Measurements from ENCODE around the gene CHD5. TPM values are rescaled to one million over a fixed set of nuclear protein-coding genes. Genes with fewer than 3 reads are reported as not detected.

Gene CHD5
- total and polyA plus RNA-seq, 2 of the 4 experiments (the other 2 are of a cell fraction): under 0.01 to 0.09 TPM

- no peak for DNase-seq
- H3K27ac ChIP-seq (ENCODE audit: insufficient read depth, low read length): peak overlapping the region; percentile 53
- peak overlapping the region; percentile 35 for H2BK20ac ChIP-seq (ENCODE audit: low read depth, low read length)
- H3K9me3 ChIP-seq (ENCODE audit: control insufficient read depth, insufficient read depth, low read length): no peaks in the 10 kb centered on the region
- H3K18ac ChIP-seq (ENCODE audit: low read depth, low read length): no peak overlapping the region; the same call in 1 of the 2 replicates
- intact Hi-C loops (cut with micrococcal nuclease): no loop called here
- peak overlapping the region; percentile 74 for H3K14ac ChIP-seq (replicated peaks; ENCODE audit: low read depth, low read length)
- ChIA-PET POLR2A (ENCODE audit: unreplicated experiment) (no interaction called here), CTCF (no interaction called here)
- H3K23ac ChIP-seq (ENCODE audit: low read depth, low read length): peak overlapping the region; percentile 49
- peaks cover 15% of the 10 kb centered on the region for H3K9me1 ChIP-seq (ENCODE audit: insufficient read depth, low read length)
- H3K9ac ChIP-seq (ENCODE audit: low read depth, low read length): peak overlapping the region; percentile 26
- H2AFZ ChIP-seq (replicated peaks; ENCODE audit: low read length, poor library complexity): peak overlapping the region; percentile 95
- peak overlapping the region; percentile 42 for H3K4me2 ChIP-seq (ENCODE audit: low read depth, low read length)
- in situ Hi-C loops (cut with MboI; ENCODE audit: low sequenced_read_pairs): no loop called here
- H3K27me3 ChIP-seq (ENCODE audit: control insufficient read depth, insufficient read depth, low read length): no peaks in the 10 kb centered on the region
- H4K20me1 ChIP-seq (ENCODE audit: insufficient read depth, low read length): peaks cover 21% of the 10 kb centered on the region; the same call in 1 of the 2 replicates
- peaks cover 11 to 35% of the 10 kb centered on the region in 2 experiments for H3K79me1 ChIP-seq (ENCODE audit: low read depth in 1 of 2, low read length in 2 of 2)
- peak overlapping the region; percentile 21 for H2AK9ac ChIP-seq (replicated peaks; ENCODE audit: low read depth, low read length, poor library complexity)
- dilution Hi-C loops (cut with HindIII; ENCODE audit: low sequenced_read_pairs, unreplicated experiment): no loop called here
- ATAC-seq (ENCODE audit: low read depth): no peak
- H2AK5ac ChIP-seq (ENCODE audit: low read depth, low read length): peak overlapping the region; percentile 98; the same call in 1 of the 2 replicates
- H2BK5ac ChIP-seq (ENCODE audit: low read depth, low read length, poor library complexity, severe bottlenecking): peak overlapping the region; percentile 75
- TF ChIP-seq MAFK (IDR thresholded peaks at IDR 0.05; ENCODE audit: low read depth, low read length) (no peak), FOS (IDR thresholded peaks at IDR 0.05; ENCODE audit: low read depth, low read length) (no peak), POLR2A (IDR thresholded peaks at IDR 0.05; ENCODE audit: low read depth, low read length) (no peak), BHLHE40 (IDR thresholded peaks at IDR 0.05; ENCODE audit: low read depth, low read length) (no peak), RAD21 (IDR thresholded peaks at IDR 0.05; ENCODE audit: low read length) (no peak), CHD1 (IDR thresholded peaks at IDR 0.05; ENCODE audit: low read depth, low read length) (no peak), RFX5 (IDR thresholded peaks at IDR 0.05; ENCODE audit: low read depth, low read length) (no peak), MAZ (IDR thresholded peaks at IDR 0.05; ENCODE audit: borderline replicate concordance, low read depth, low read length) (no peak), CEBPB (IDR thresholded peaks at IDR 0.05; ENCODE audit: low read depth, low read length) (no peak), ELK1 (IDR thresholded peaks at IDR 0.05; ENCODE audit: borderline replicate concordance, low read depth, low read length) (no peak), USF2 (IDR thresholded peaks at IDR 0.05; ENCODE audit: low read depth, low read length) (no peak), NFE2L2 (IDR thresholded peaks at IDR 0.05; ENCODE audit: low read depth, low read length) (no peak), SMC3 (IDR thresholded peaks at IDR 0.05; ENCODE audit: low read depth, low read length) (no peak), MXI1 (IDR thresholded peaks at IDR 0.05; ENCODE audit: borderline replicate concordance, low read depth, low read length) (no peak), RCOR1 (IDR thresholded peaks at IDR 0.05; ENCODE audit: insufficient replicate concordance, low read length) (no peak), CTCF (conservative IDR thresholded peaks at IDR 0.05; ENCODE audit: low read depth, low read length) (no peak)
- peaks cover 6% of the 10 kb centered on the region for H3K36me3 ChIP-seq (ENCODE audit: control insufficient read depth, insufficient read depth, low read length)
- H3K4me3 ChIP-seq (ENCODE audit: insufficient read depth, low read depth, low read length): peak overlapping the region; percentile 70
- peaks cover 4% of the 10 kb centered on the region; the same call in 1 of the 2 replicates for H3K4me1 ChIP-seq (ENCODE audit: control insufficient read depth, insufficient read depth, low read length)
- H4K91ac ChIP-seq (ENCODE audit: insufficient read depth, low read depth, low read length): peak overlapping the region; percentile 93
- no TSS peak for BruUV-seq (replicated peaks)
- peak overlapping the region; percentile 91 for H3K56ac ChIP-seq (ENCODE audit: extremely low read depth, insufficient read depth, low read length)
- peak overlapping the region; percentile 82 for H4K5ac ChIP-seq (ENCODE audit: low read depth, low read length)
- H2BK120ac ChIP-seq (ENCODE audit: low read depth, low read length): peak overlapping the region; percentile 73
- H3K4ac ChIP-seq (ENCODE audit: low read depth, low read length): peak overlapping the region; percentile 92
- H4K8ac ChIP-seq (ENCODE audit: low read depth in 2 of 2, low read length in 2 of 2): peak overlapping the region; percentile 99
- WGBS, 2 experiments (ENCODE audit: extremely low coverage in 2 of 2, insufficient read length in 1 of 2): 60% methylated on average over 10 of the region's 10 CpGs; no CpG with 5 or more reads in 1 of the 2 experiments
- H2BK15ac ChIP-seq (ENCODE audit: low read depth, low read length): peak overlapping the region; percentile 45; the same call in 2 of the 3 replicates
Measured at GRCh38 chr1:6200188-6200809, 20.2 kb upstream of the CHD5 start.

All from IMR-90 (cell line).